ENCODE results near the gene LINC00305.

LINC00305 gene

DNA sequence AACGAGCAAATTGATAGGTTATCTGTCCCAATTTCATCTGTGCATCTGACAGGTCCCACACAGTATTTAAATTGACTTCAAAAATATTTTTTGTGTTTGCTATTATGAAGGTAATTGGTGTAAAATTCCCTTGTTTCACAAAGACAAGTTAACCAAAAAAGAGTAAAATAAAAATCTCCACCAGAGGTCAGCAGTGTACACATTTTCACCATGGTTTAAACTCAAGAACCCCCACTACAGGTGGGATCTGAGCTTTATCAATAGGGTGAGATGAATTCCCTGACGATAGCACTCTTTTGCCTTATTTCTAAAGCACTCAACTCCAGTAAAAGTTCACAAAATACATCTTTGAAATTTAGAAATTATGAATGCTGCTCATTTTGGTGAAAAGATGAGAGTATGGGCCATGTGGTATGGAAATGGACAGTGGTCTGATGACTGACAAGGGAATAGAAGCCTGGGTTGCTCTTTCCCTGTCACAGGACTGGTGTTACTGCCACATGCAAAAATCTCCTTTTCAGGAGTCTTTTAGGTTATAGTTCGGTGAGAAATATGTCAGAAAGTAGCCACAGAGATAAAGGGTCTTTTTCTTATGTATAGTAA lies 111.0 kb downstream of the LINC00305 start:
- in situ Hi-C loops (cut with HindIII; ENCODE audit: low sequenced_read_pairs), result no loop called here

DNA sequence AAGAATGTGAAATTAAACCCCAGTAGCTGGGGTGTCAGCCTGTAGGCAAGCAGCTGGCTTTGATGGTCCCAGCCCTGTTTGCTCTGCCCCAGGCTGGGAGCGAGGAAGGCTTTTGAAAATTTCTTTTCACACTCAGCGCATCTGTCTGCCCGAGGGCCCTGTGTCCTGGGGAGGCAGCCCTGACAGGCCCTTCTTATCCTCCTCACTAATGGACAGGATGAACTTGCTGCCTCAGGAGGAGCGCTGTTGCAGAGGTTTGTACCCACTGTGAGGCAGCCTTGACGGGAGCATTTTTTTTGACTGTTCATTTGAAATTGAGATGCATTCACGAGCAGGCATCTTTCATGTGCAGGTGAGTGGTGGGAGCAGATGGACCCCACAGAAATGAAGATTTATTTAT lies 116.6 kb downstream of the LINC00305 start:
- in situ Hi-C loops (cut with HindIII; ENCODE audit: low sequenced_read_pairs), result no loop called here

DNA sequence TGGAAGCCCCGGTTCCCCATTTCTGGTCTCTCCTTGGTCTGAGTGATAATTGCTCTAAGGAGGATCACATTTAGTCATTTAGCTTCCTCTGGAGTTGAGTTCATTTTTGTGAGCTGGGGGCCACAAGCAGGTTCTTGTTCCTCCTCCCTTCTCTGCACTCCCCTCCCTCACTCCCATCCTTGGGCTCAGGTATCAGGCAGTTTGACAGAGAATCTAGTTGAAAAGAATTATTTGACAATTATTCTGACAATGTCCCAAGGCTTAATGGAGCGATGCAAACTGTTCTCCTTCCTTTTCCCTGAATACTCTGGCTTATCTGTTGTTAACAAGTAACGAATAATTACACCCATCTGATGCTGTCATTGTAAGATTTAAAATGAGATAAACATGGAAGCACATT lies 117.5 kb downstream of the LINC00305 start:
- in situ Hi-C loops (cut with HindIII; ENCODE audit: low sequenced_read_pairs), result no loop called here
